Upper lobe of right lung (tissue), 1 donor: ENCODE results near the gene FCHSD2. TPM values are rescaled to one million over a fixed set of nuclear protein-coding genes. Genes with fewer than 3 reads are reported as not detected.

Source experiments
- ATAC-seq: fragments of 200-7000 bp; cut with Tn5 transposase; one replicate; pipeline ENCODE4 v1.9.1; 2020; ENCODE audit warnings: mild to moderate bottlenecking, moderate library complexity
- DNase-seq: peaks from one replicate; pipeline ENCODE4 v3.0.0-alpha.2; 2020
- H3K27ac ChIP-seq: fragments of 200-600 bp; one replicate; pipeline ENCODE4 v1.8.0; 2022
- H3K27me3 ChIP-seq: fragments of 200-600 bp; one replicate; pipeline ENCODE4 v1.8.0; 2022; ENCODE audit warnings: mild to moderate bottlenecking
- H3K36me3 ChIP-seq: fragments of 200-600 bp; one replicate; pipeline ENCODE4 v1.8.0; 2022
- H3K4me1 ChIP-seq: fragments of 200-600 bp; one replicate; pipeline ENCODE4 v1.8.0; 2022
- H3K4me3 ChIP-seq: fragments of 200-600 bp; one replicate; pipeline ENCODE4 v1.8.0; 2022; ENCODE audit warnings: mild to moderate bottlenecking
- H3K9me3 ChIP-seq: fragments of 200-600 bp; one replicate; pipeline ENCODE4 v1.8.0; 2022
- intact Hi-C: fragments of 100-400 bp; cut with DNase I; formaldehyde crosslinking; loops from one replicate; pipeline ENCODE4 v1.11.0; 2022
- total RNA-seq: library from RNA; stranded (reverse); fragmentation: NEBNext Ultra II Directional; extraction: Animal tissue kit (Norgen Biotek cat#: 25700); gene quantifications from one replicate; pipeline ENCODE4 v1.2.1, GENCODE V29; 2021
- TF ChIP-seq, protein P1 (sequence below): fragments of 200-600 bp; IDR thresholded peaks from one replicate; pipeline ENCODE4 v1.8.0; 2022; ENCODE audit warnings: antibody characterized with exemption
- donor health status: DM: no; HTN: yes; CAD: no; lungs with severe emphysema.

FCHSD2 gene
- total RNA-seq, 1 donor from 2014 or later, result 71.2 TPM

GRCh38 chr11:72904016-72904415, 238.1 kb downstream of the FCHSD2 start:
- ATAC-seq (no peak), DNase-seq (no peak)
- Histone ChIP-seq H3K9me3 (no peaks in the 10 kb centered on the region), H3K36me3 (peaks cover 23% of the 10 kb centered on the region), H3K4me1 (no peaks in the 10 kb centered on the region), H3K4me3 (no peak overlapping the region), H3K27ac (no peak overlapping the region), H3K27me3 (no peaks in the 10 kb centered on the region)
- TF ChIP-seq, protein P1, sequence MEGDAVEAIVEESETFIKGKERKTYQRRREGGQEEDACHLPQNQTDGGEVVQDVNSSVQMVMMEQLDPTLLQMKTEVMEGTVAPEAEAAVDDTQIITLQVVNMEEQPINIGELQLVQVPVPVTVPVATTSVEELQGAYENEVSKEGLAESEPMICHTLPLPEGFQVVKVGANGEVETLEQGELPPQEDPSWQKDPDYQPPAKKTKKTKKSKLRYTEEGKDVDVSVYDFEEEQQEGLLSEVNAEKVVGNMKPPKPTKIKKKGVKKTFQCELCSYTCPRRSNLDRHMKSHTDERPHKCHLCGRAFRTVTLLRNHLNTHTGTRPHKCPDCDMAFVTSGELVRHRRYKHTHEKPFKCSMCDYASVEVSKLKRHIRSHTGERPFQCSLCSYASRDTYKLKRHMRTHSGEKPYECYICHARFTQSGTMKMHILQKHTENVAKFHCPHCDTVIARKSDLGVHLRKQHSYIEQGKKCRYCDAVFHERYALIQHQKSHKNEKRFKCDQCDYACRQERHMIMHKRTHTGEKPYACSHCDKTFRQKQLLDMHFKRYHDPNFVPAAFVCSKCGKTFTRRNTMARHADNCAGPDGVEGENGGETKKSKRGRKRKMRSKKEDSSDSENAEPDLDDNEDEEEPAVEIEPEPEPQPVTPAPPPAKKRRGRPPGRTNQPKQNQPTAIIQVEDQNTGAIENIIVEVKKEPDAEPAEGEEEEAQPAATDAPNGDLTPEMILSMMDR, result no peak
- intact Hi-C loops, result no loop called here

- DNase-seq (no peak), ATAC-seq (no peak)
- Histone ChIP-seq H3K27me3 (no peaks in the 10 kb centered on the region), H3K4me1 (no peaks in the 10 kb centered on the region), H3K27ac (no peak overlapping the region), H3K36me3 (peaks cover 23% of the 10 kb centered on the region), H3K9me3 (no peaks in the 10 kb centered on the region), H3K4me3 (no peak overlapping the region)
- TF ChIP-seq, protein P1, result no peak
- intact Hi-C loops, result no loop called here
Measured at GRCh38 chr11:72901374-72901773, 240.7 kb downstream of the FCHSD2 start.

GRCh38 chr11:72900013-72900412, 242.1 kb downstream of the FCHSD2 start:
- ATAC-seq, result no peak
- DNase-seq, result no peak
- no peak overlapping the region for H3K4me3 ChIP-seq
- no peaks in the 10 kb centered on the region for H3K9me3 ChIP-seq
- intact Hi-C loops, result no loop called here
- TF ChIP-seq, protein P1, result no peak
- no peaks in the 10 kb centered on the region for H3K27me3 ChIP-seq
- no peak overlapping the region for H3K27ac ChIP-seq
- no peaks in the 10 kb centered on the region for H3K4me1 ChIP-seq
- peaks cover 23% of the 10 kb centered on the region for H3K36me3 ChIP-seq

DNA sequence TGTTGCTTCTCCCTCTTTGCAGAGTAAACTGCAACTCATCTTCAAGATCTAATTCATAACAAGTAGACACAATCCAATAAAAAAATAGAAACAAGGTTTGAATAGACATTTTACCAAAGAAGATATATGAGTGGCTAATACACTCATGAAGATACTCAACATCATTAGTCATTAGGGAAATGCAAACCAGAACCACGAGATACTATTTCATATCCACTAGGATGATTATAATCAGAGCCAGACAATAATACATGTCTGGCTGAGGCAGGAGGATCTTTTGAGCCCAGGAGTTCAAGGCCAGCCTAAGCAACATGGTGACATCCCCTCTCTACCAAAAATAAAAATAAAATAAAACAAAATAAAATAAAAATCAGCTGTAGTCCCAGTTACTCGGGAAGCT, 242.9 kb downstream of the FCHSD2 start:
- TF ChIP-seq, protein P1, result no peak
- no peaks in the 10 kb centered on the region for H3K27me3 ChIP-seq
- no peak for DNase-seq
- H3K36me3 ChIP-seq, result peaks cover 24% of the 10 kb centered on the region
- no peak for ATAC-seq
- no peaks in the 10 kb centered on the region for H3K9me3 ChIP-seq
- intact Hi-C loops, result no loop called here
- H3K4me1 ChIP-seq, result no peaks in the 10 kb centered on the region
- H3K27ac ChIP-seq, result no peak overlapping the region
- H3K4me3 ChIP-seq, result no peak overlapping the region

- TF ChIP-seq, protein P1, result no peak
Measured at GRCh38 chr11:72897506-72897905, 244.6 kb downstream of the FCHSD2 start.

DNA sequence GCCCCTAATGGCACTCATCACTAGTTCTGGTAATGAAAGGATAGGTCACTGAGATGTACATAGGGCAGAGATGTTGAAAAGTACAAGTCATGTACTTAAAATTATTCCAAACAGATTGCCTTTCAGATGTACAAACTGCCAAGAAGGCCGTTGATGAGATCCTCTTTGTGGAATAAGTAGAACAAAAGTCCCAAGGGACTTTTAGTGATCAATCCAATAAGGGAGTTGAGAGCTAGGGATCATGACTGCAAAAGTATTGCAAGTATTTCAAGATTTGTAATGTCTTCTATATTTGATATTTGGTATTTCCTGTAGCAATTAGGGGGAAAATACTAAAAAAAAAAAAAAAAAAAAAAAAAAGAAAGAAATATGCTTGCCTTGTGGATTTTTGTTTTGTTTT, 245.7 kb downstream of the FCHSD2 start:
- TF ChIP-seq, protein P1, result no peak
- ATAC-seq, result no peak

More at GRCh38 chr11:72897506-72897905, 244.6 kb downstream of the FCHSD2 start:
- intact Hi-C loops, result no loop called here
- ATAC-seq, result no peak
- Histone ChIP-seq H3K9me3 (no peaks in the 10 kb centered on the region), H3K4me3 (no peak overlapping the region), H3K27me3 (no peaks in the 10 kb centered on the region), H3K4me1 (no peaks in the 10 kb centered on the region), H3K27ac (no peak overlapping the region), H3K36me3 (peaks cover 23% of the 10 kb centered on the region)
- DNase-seq, result no peak

More for the DNA sequence above, 245.7 kb downstream of the FCHSD2 start:
- no peaks in the 10 kb centered on the region for H3K9me3 ChIP-seq
- H3K36me3 ChIP-seq, result peaks cover 13% of the 10 kb centered on the region
- H3K4me3 ChIP-seq, result no peak overlapping the region
- intact Hi-C loops, result no loop called here
- no peaks in the 10 kb centered on the region for H3K4me1 ChIP-seq
- DNase-seq, result no peak
- H3K27me3 ChIP-seq, result no peaks in the 10 kb centered on the region
- no peak overlapping the region for H3K27ac ChIP-seq
